PC-9 (cell line): ENCODE measurements around the gene MIA3. TPM values are rescaled to one million over a fixed set of nuclear protein-coding genes. Genes with fewer than 3 reads are reported as not detected.

Experiments used
- BruUV-seq: library from RNA; stranded (reverse); fragments of 400-500 nt; replicated peaks from 2 replicates; lab custom pipeline; 2021; lab: Mats Ljungman, UMichigan
- CTCF ChIA-PET: fragments of 300-600 bp; sonication (Branson Sonifier 250); formaldehyde crosslinking; loops from one replicate; lab custom pipeline; 2022; ENCODE audit warnings: antibody characterized with exemption; lab: Charles Lee
- POLR2A ChIA-PET: fragments of 300-600 bp; sonication (Branson Sonifier 250); formaldehyde crosslinking; loops from one replicate; lab custom pipeline; 2022; ENCODE audit warnings: antibody characterized with exemption; ENCODE audit not compliant: unreplicated experiment; lab: Charles Lee
- DNase-seq, 2 experiments: peaks; one replicate each; pipeline versions ENCODE4 v3.0.0 to v3.0.0-alpha.2; 2015 to 2022; ENCODE audit warnings: mixed read lengths in 1 of 2
- H2AFZ ChIP-seq: fragments of 200-600 bp; sonication (generic); 2 replicates; pipeline ENCODE4 v1.8.1; 2017; ENCODE audit warnings: antibody characterized with exemption
- H3F3A ChIP-seq: fragments of 200-600 bp; sonication (generic); 2 replicates; pipeline ENCODE4 v1.8.1; 2017; ENCODE audit warnings: antibody characterized with exemption, mild to moderate bottlenecking, low read depth; ENCODE audit not compliant: insufficient read depth
- H3K27ac ChIP-seq: fragments of 200-600 bp; sonication (generic); 2 replicates; pipeline ENCODE4 v1.6.1; 2016; ENCODE audit warnings: mixed run types
- H3K27me3 ChIP-seq: fragments of 200-600 bp; sonication (generic); 2 replicates; pipeline ENCODE4 v1.6.1; 2016; ENCODE audit warnings: low read depth, mixed run types; ENCODE audit not compliant: insufficient read depth
- H3K36me3 ChIP-seq: fragments of 200-600 bp; sonication (generic); 2 replicates; pipeline ENCODE4 v1.6.1; 2016; ENCODE audit warnings: low read depth, mixed run types
- H3K4me1 ChIP-seq: fragments of 200-600 bp; sonication (generic); replicated peaks from 2 replicates; pipeline ENCODE4 v1.6.1; 2016; ENCODE audit warnings: mixed run types; ENCODE audit not compliant: insufficient read depth
- H3K4me2 ChIP-seq: fragments of 200-600 bp; sonication (generic); 2 replicates; pipeline ENCODE4 v1.6.1; 2017; ENCODE audit warnings: mixed run types
- H3K4me3 ChIP-seq: fragments of 200-600 bp; sonication (generic); 2 replicates; pipeline ENCODE4 v1.6.1; 2016; ENCODE audit warnings: mixed run types
- H3K79me2 ChIP-seq: fragments of 200-600 bp; sonication (generic); 2 replicates; pipeline ENCODE4 v1.6.1; 2017; ENCODE audit warnings: low read depth, mixed run types
- H3K9me2 ChIP-seq: fragments of 200-600 bp; sonication (generic); 2 replicates; pipeline ENCODE4 v1.8.1; 2017; ENCODE audit warnings: mild to moderate bottlenecking; ENCODE audit not compliant: insufficient read depth
- H3K9me3 ChIP-seq: fragments of 200-600 bp; sonication (generic); 2 replicates; pipeline ENCODE4 v1.8.1; 2016; ENCODE audit warnings: low read depth; ENCODE audit not compliant: insufficient read depth
- H4K20me1 ChIP-seq: fragments of 200-600 bp; sonication (generic); 2 replicates; pipeline ENCODE4 v1.8.1; 2017; ENCODE audit not compliant: insufficient read depth
- EZH2 ChIP-seq: fragments of 200-600 bp; sonication (generic); IDR thresholded peaks from 2 replicates; pipeline ENCODE4 v1.8.0; 2017; ENCODE audit warnings: antibody characterized with exemption, low read depth
- intact Hi-C: fragments of 100-400 bp; cut with micrococcal nuclease; formaldehyde crosslinking; loops from one replicate; pipeline ENCODE4 v1.10.0; 2022; ENCODE audit not compliant: unreplicated experiment
- total RNA-seq: library from RNA; stranded (reverse); gene quantifications from 2 replicates; pipeline ENCODE4 v1.2.3, GENCODE V29; 2021
- TF ChIP-seq, protein P1 (sequence below): fragments of 200-600 bp; sonication (generic); conservative IDR thresholded peaks from 2 replicates; pipeline ENCODE4 v1.6.1; 2017; ENCODE audit warnings: mixed run types, antibody characterized with exemption, mild to moderate bottlenecking, moderate library complexity

MIA3 gene
- total RNA-seq, 1 experiment from 2014 or later: 65.1 TPM

DNA sequence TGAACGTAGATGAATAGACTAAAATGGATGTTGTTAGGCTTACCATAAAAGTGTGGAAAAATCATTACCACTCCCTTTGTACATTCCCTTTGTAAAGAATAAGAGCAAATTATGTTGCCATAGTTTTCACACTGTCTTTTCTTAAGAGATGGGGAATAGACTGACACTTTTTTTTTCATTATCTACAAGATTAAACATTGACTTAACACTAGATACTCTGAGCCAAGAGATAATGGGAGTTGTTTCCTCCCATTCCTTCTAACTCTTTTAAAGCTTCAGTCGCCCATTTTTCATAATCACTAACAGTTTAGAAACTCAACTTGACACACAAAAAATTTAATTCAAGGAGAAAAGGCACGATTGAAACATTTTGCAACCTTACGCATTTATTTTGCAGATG, 84.3 kb downstream of the MIA3 start:
- peaks cover 5% of the 10 kb centered on the region for H3K79me2 ChIP-seq
- no peak for DNase-seq
- no peak overlapping the region for H3K4me2 ChIP-seq
- H4K20me1 ChIP-seq: no peaks in the 10 kb centered on the region
- H3K4me3 ChIP-seq: no peak overlapping the region
- no peak overlapping the region for H2AFZ ChIP-seq
- H3K27ac ChIP-seq: no peak overlapping the region
- intact Hi-C loops: no loop called here
- no peaks in the 10 kb centered on the region for H3K9me3 ChIP-seq
- H3K36me3 ChIP-seq: no peaks in the 10 kb centered on the region; the same call in 1 of the 2 replicates
- CTCF ChIA-PET: no interaction called here
- POLR2A ChIA-PET: no interaction called here
- no peaks in the 10 kb centered on the region for H3F3A ChIP-seq
- no peaks in the 10 kb centered on the region for H3K4me1 ChIP-seq
- no peak for TF ChIP-seq EZH2
- TF ChIP-seq, protein P1, sequence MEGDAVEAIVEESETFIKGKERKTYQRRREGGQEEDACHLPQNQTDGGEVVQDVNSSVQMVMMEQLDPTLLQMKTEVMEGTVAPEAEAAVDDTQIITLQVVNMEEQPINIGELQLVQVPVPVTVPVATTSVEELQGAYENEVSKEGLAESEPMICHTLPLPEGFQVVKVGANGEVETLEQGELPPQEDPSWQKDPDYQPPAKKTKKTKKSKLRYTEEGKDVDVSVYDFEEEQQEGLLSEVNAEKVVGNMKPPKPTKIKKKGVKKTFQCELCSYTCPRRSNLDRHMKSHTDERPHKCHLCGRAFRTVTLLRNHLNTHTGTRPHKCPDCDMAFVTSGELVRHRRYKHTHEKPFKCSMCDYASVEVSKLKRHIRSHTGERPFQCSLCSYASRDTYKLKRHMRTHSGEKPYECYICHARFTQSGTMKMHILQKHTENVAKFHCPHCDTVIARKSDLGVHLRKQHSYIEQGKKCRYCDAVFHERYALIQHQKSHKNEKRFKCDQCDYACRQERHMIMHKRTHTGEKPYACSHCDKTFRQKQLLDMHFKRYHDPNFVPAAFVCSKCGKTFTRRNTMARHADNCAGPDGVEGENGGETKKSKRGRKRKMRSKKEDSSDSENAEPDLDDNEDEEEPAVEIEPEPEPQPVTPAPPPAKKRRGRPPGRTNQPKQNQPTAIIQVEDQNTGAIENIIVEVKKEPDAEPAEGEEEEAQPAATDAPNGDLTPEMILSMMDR: no peak
- 0 out of 2 replicates have a peak, but pooled peaks cover 5% of the 10 kb centered on the region for H3K9me2 ChIP-seq
- no peaks in the 10 kb centered on the region for H3K27me3 ChIP-seq
- BruUV-seq: no TSS peak

DNA sequence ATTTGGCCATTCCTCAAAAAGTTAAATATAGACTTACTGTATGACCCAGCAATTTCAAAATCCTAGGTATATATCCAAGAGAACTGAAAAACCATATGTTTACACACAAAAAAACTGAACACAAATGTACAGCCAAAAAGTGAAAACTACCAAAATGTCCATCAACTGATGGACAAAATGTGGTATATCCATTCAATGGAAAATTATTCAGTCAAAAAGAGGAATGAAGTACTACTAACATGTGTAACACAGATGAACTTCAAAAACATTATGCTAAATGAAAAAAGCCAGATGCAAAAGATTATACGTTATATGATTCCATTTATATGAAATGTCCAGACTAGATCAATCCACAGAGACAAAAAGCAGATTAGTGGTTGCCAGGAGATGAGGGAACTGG, 86.4 kb downstream of the MIA3 start:
- Histone ChIP-seq H3K36me3 (no peaks in the 10 kb centered on the region; the same call in 1 of the 2 replicates), H2AFZ (no peak overlapping the region)
- CTCF ChIA-PET: no interaction called here

DNA sequence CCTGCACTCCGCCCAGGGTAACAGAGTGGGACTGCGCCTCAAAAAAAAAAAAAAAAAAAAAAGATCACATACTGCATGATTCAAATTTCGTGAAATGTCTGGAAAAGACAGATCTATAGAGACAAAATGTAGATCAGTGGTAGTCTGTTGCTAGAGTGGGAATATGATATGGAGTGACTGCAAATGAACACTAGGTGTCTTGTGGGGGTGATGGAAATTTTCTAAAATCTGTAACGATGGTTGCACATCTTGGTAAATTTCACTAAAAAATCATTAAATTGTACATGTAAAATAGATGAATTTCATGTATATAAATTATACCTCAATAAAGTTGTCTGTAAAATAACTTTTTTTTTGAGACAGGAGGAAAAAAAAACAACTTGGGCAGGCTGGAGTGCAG, 88.9 kb downstream of the MIA3 start:
- ChIA-PET POLR2A (no interaction called here), CTCF (no interaction called here)
- Histone ChIP-seq H3K4me3 (no peak overlapping the region), H3K9me2 (0 out of 2 replicates have a peak, but pooled peaks cover 5% of the 10 kb centered on the region), H3K27me3 (no peaks in the 10 kb centered on the region), H3K4me2 (no peak overlapping the region), H4K20me1 (no peaks in the 10 kb centered on the region), H3K79me2 (peaks cover 38% of the 10 kb centered on the region), H3F3A (peaks cover 15% of the 10 kb centered on the region), H2AFZ (no peak overlapping the region), H3K36me3 (no peaks in the 10 kb centered on the region; the same call in 1 of the 2 replicates), H3K9me3 (no peaks in the 10 kb centered on the region), H3K27ac (no peak overlapping the region), H3K4me1 (peaks cover 15% of the 10 kb centered on the region)
- intact Hi-C loops: no loop called here
- TF ChIP-seq, protein P1: no peak
- no peak for TF ChIP-seq EZH2
- DNase-seq: no peak
- BruUV-seq: no TSS peak

More for the DNA sequence above, 86.4 kb downstream of the MIA3 start:
- Histone ChIP-seq H3K27me3 (no peaks in the 10 kb centered on the region), H3K4me3 (no peak overlapping the region), H4K20me1 (no peaks in the 10 kb centered on the region), H3F3A (no peaks in the 10 kb centered on the region), H3K27ac (no peak overlapping the region), H3K79me2 (peaks cover 23% of the 10 kb centered on the region), H3K4me1 (no peaks in the 10 kb centered on the region), H3K9me2 (0 out of 2 replicates have a peak, but pooled peaks cover 5% of the 10 kb centered on the region), H3K4me2 (no peak overlapping the region), H3K9me3 (no peaks in the 10 kb centered on the region)
- no peak for DNase-seq
- TF ChIP-seq, protein P1: no peak
- no peak for TF ChIP-seq EZH2
- no TSS peak for BruUV-seq
- intact Hi-C loops: no loop called here
- POLR2A ChIA-PET: no interaction called here
